PC-9 (cell line): ENCODE measurements around the gene ZNF335. TPM values are rescaled to one million over a fixed set of nuclear protein-coding genes. Genes with fewer than 3 reads are reported as not detected.

ENCODE experiments used
- BruUV-seq: library from RNA; stranded (reverse); fragments of 400-500 nt; replicated peaks from 2 replicates; lab custom pipeline; 2021; lab: Mats Ljungman, UMichigan
- CTCF ChIA-PET: fragments of 300-600 bp; sonication (Branson Sonifier 250); formaldehyde crosslinking; loops from one replicate; lab custom pipeline; 2022; ENCODE audit warnings: antibody characterized with exemption; lab: Charles Lee
- POLR2A ChIA-PET: fragments of 300-600 bp; sonication (Branson Sonifier 250); formaldehyde crosslinking; loops from one replicate; lab custom pipeline; 2022; ENCODE audit warnings: antibody characterized with exemption; ENCODE audit not compliant: unreplicated experiment; lab: Charles Lee
- DNase-seq, 2 experiments: peaks; one replicate each; pipeline versions ENCODE4 v3.0.0 to v3.0.0-alpha.2; 2015 to 2022; ENCODE audit warnings: mixed read lengths in 1 of 2
- H2AFZ ChIP-seq: fragments of 200-600 bp; sonication (generic); 2 replicates; pipeline ENCODE4 v1.8.1; 2017; ENCODE audit warnings: antibody characterized with exemption
- H3F3A ChIP-seq: fragments of 200-600 bp; sonication (generic); 2 replicates; pipeline ENCODE4 v1.8.1; 2017; ENCODE audit warnings: antibody characterized with exemption, mild to moderate bottlenecking, low read depth; ENCODE audit not compliant: insufficient read depth
- H3K27ac ChIP-seq: fragments of 200-600 bp; sonication (generic); 2 replicates; pipeline ENCODE4 v1.6.1; 2016; ENCODE audit warnings: mixed run types
- H3K27me3 ChIP-seq: fragments of 200-600 bp; sonication (generic); 2 replicates; pipeline ENCODE4 v1.6.1; 2016; ENCODE audit warnings: low read depth, mixed run types; ENCODE audit not compliant: insufficient read depth
- H3K36me3 ChIP-seq: fragments of 200-600 bp; sonication (generic); 2 replicates; pipeline ENCODE4 v1.6.1; 2016; ENCODE audit warnings: low read depth, mixed run types
- H3K4me1 ChIP-seq: fragments of 200-600 bp; sonication (generic); replicated peaks from 2 replicates; pipeline ENCODE4 v1.6.1; 2016; ENCODE audit warnings: mixed run types; ENCODE audit not compliant: insufficient read depth
- H3K4me2 ChIP-seq: fragments of 200-600 bp; sonication (generic); 2 replicates; pipeline ENCODE4 v1.6.1; 2017; ENCODE audit warnings: mixed run types
- H3K4me3 ChIP-seq: fragments of 200-600 bp; sonication (generic); 2 replicates; pipeline ENCODE4 v1.6.1; 2016; ENCODE audit warnings: mixed run types
- H3K79me2 ChIP-seq: fragments of 200-600 bp; sonication (generic); 2 replicates; pipeline ENCODE4 v1.6.1; 2017; ENCODE audit warnings: low read depth, mixed run types
- H3K9me2 ChIP-seq: fragments of 200-600 bp; sonication (generic); 2 replicates; pipeline ENCODE4 v1.8.1; 2017; ENCODE audit warnings: mild to moderate bottlenecking; ENCODE audit not compliant: insufficient read depth
- H3K9me3 ChIP-seq: fragments of 200-600 bp; sonication (generic); 2 replicates; pipeline ENCODE4 v1.8.1; 2016; ENCODE audit warnings: low read depth; ENCODE audit not compliant: insufficient read depth
- H4K20me1 ChIP-seq: fragments of 200-600 bp; sonication (generic); 2 replicates; pipeline ENCODE4 v1.8.1; 2017; ENCODE audit not compliant: insufficient read depth
- EZH2 ChIP-seq: fragments of 200-600 bp; sonication (generic); IDR thresholded peaks from 2 replicates; pipeline ENCODE4 v1.8.0; 2017; ENCODE audit warnings: antibody characterized with exemption, low read depth
- intact Hi-C: fragments of 100-400 bp; cut with micrococcal nuclease; formaldehyde crosslinking; loops from one replicate; pipeline ENCODE4 v1.10.0; 2022; ENCODE audit not compliant: unreplicated experiment
- total RNA-seq: library from RNA; stranded (reverse); gene quantifications from 2 replicates; pipeline ENCODE4 v1.2.3, GENCODE V29; 2021
- TF ChIP-seq, protein P1 (sequence below): fragments of 200-600 bp; sonication (generic); conservative IDR thresholded peaks from 2 replicates; pipeline ENCODE4 v1.6.1; 2017; ENCODE audit warnings: mixed run types, antibody characterized with exemption, mild to moderate bottlenecking, moderate library complexity

ZNF335 gene
- total RNA-seq, 1 experiment from 2014 or later = 16.3 TPM

DNA sequence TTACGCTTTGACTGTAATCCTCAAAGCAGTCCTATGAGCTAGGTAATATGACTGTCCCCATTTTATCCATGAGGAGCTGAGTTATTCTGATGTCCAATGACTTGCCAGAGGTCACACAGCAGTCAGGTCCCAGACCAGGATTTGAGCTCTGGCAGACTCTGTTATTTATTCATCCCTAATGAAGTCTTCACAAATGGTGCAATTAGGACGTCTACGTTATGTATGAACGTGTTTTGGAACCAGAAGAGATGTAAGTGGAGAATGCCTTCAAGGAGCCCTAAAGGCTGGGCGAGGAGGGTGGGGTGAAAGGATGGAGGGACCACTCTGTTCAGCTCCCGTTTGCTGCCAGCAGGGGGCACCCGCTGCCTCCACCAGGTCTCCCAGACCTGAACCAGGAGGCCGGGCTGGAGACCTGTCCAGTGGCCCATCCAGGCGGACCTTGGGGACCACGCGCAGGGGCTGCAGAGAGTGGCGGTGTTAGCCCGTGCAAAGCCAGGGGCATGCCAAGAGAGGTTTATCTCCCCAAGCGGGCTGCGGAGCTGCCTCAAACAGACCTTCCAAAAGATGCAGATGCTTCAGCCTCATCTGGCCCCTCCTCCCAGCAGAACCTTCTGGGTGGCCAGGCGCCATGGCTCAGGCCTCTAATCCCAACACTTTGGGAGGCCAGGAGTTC, 15.2 kb upstream of the ZNF335 start:
- Histone ChIP-seq H3K4me2 (no peak overlapping the region), H4K20me1 (no peaks in the 10 kb centered on the region), H2AFZ (no peak overlapping the region), H3K79me2 (no peaks in the 10 kb centered on the region), H3K4me3 (no peak overlapping the region), H3K4me1 (peaks cover 5% of the 10 kb centered on the region), H3K36me3 (no peaks in the 10 kb centered on the region), H3K27ac (no peak overlapping the region), H3K27me3 (no peaks in the 10 kb centered on the region), H3K9me2 (no peaks in the 10 kb centered on the region), H3F3A (peaks cover 5% of the 10 kb centered on the region; the same call in 1 of the 2 replicates), H3K9me3 (no peaks in the 10 kb centered on the region)
- BruUV-seq = no TSS peak
- CTCF ChIA-PET = interaction anchor here (0.6 to 2.6 kb wide), 7 partner anchors 12 to 204 kb away, joined by 3 to 15 read pairs (median 3); no protein-coding TSS in a partner anchor
- TF ChIP-seq, protein P1, sequence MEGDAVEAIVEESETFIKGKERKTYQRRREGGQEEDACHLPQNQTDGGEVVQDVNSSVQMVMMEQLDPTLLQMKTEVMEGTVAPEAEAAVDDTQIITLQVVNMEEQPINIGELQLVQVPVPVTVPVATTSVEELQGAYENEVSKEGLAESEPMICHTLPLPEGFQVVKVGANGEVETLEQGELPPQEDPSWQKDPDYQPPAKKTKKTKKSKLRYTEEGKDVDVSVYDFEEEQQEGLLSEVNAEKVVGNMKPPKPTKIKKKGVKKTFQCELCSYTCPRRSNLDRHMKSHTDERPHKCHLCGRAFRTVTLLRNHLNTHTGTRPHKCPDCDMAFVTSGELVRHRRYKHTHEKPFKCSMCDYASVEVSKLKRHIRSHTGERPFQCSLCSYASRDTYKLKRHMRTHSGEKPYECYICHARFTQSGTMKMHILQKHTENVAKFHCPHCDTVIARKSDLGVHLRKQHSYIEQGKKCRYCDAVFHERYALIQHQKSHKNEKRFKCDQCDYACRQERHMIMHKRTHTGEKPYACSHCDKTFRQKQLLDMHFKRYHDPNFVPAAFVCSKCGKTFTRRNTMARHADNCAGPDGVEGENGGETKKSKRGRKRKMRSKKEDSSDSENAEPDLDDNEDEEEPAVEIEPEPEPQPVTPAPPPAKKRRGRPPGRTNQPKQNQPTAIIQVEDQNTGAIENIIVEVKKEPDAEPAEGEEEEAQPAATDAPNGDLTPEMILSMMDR = peak; percentile 93
- no peak for TF ChIP-seq EZH2
- POLR2A ChIA-PET = interaction anchor here (0.6 kb wide), 2 partner anchors 56 to 206 kb away, joined by 6 to 8 read pairs; no protein-coding TSS in a partner anchor
- DNase-seq = peak; percentile 60 to 85
- intact Hi-C loops = loop anchor here (1.0 kb wide), 2 partner anchors 27 to 102 kb away; partner anchors contain the start of gene NCOA5

DNA sequence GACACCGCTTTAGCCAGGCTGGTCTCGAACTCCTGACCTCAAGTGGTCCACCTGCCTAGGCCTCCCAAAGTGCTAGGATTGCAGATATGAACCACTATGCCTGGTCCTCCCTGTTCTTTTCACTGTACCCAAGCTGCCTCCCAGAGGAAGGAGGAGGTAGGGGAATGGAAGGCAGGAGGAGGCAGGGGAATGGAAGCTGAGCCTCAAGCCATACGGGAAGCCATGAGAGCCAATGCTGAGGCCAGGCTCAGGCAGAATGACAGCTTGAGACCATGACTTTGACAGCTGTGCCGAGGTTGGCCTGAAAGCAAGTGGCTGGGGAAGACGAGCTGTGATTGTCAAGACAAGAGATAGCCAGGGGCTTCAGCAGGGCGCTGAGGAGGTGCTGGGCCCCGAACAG, 13.6 kb upstream of the ZNF335 start:
- no peaks in the 10 kb centered on the region for H3K36me3 ChIP-seq
- no peaks in the 10 kb centered on the region for H3K79me2 ChIP-seq
- no TSS peak for BruUV-seq
- no peak overlapping the region for H3K27ac ChIP-seq
- intact Hi-C loops = no loop called here
- ChIA-PET POLR2A (interaction anchor here (0.7 kb wide), 1 partner anchor 13 kb away, joined by 5 read pairs; the partner anchor contains the start of gene ZNF335), CTCF (interaction anchor here (0.7 to 2.6 kb wide), 4 partner anchors 16 to 215 kb away, joined by 3 to 15 read pairs (median 4); no protein-coding TSS in a partner anchor)
- no peak overlapping the region for H3K4me2 ChIP-seq
- H2AFZ ChIP-seq = no peak overlapping the region
- no peak for DNase-seq
- H3K4me1 ChIP-seq = no peaks in the 10 kb centered on the region; the same call in 1 of the 2 replicates
- H3K9me3 ChIP-seq = no peaks in the 10 kb centered on the region
- no peaks in the 10 kb centered on the region for H4K20me1 ChIP-seq
- no peaks in the 10 kb centered on the region for H3K9me2 ChIP-seq
- H3F3A ChIP-seq = peaks cover 5% of the 10 kb centered on the region; the same call in 1 of the 2 replicates
- H3K27me3 ChIP-seq = no peaks in the 10 kb centered on the region
- no peak overlapping the region for H3K4me3 ChIP-seq
- TF ChIP-seq, protein P1 = no peak
- TF ChIP-seq EZH2 = no peak

DNA sequence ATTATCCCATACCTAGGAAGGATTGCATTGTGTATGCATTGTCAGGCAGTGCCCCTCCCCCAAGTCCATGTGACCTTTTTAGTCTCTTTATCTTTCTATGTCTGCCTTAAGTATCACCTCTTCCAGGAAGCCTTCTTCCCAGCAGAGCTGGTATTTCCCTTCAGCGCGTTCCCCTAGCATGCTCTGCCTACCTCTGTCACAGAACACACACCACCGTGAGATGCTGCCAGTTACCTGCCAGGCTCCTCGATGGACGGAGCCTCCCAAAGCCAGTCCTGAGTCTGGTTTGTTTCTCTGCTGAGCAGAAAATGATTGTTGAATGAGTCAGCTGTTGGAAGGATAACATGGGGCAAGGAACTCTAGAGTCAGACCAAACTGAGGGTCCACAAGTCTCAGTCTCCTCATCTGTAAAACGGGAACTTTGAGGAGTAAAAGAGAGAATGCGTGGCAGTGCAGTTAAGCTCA, 11.3 kb upstream of the ZNF335 start:
- no TSS peak for BruUV-seq
- Histone ChIP-seq H2AFZ (no peak overlapping the region), H3K27me3 (no peaks in the 10 kb centered on the region), H4K20me1 (no peaks in the 10 kb centered on the region), H3K4me1 (no peaks in the 10 kb centered on the region; the same call in 1 of the 2 replicates), H3K27ac (no peak overlapping the region), H3K9me3 (no peaks in the 10 kb centered on the region), H3K4me2 (0 out of 2 replicates have a peak overlapping the region, but pooled peaks have one; percentile 12), H3F3A (peaks cover 5% of the 10 kb centered on the region; the same call in 1 of the 2 replicates), H3K4me3 (no peak overlapping the region), H3K36me3 (no peaks in the 10 kb centered on the region), H3K9me2 (no peaks in the 10 kb centered on the region), H3K79me2 (no peaks in the 10 kb centered on the region)
- ChIA-PET POLR2A (no interaction called here), CTCF (no interaction called here)
- TF ChIP-seq, protein P1 = no peak
- TF ChIP-seq EZH2 = no peak
- intact Hi-C loops = no loop called here
- no peak for DNase-seq
